GM12878 (cell line): ENCODE data around the gene WDR89. TPM values are rescaled to one million over a fixed set of nuclear protein-coding genes. Genes with fewer than 3 reads are reported as not detected.

Source experiments
- ATAC-seq: fragments of 200-7000 bp; cut with Tn5 transposase; 3 replicates; pipeline ENCODE4 v1.9.1; 2020; ENCODE audit warnings: mild to moderate bottlenecking, moderate library complexity
- BruUV-seq: library from RNA; stranded (reverse); fragments of 400-500 nt; replicated peaks from 2 replicates; lab custom pipeline; 2021; lab: Mats Ljungman, UMichigan
- CTCF ChIA-PET: fragments of 300-600 bp; sonication (Branson Sonifier 250); formaldehyde crosslinking; extraction: SDS; loops from one replicate; lab custom pipeline; 2021; ENCODE audit warnings: inconsistent platforms; lab: Yijun Ruan, JAX
- POLR2A ChIA-PET: fragments of 350-600 bp; formaldehyde crosslinking; extraction: SDS; loops from one replicate; lab custom pipeline; 2021; ENCODE audit warnings: inconsistent platforms; lab: Charles Lee
- RAD21 ChIA-PET: fragments of 300-600 bp; sonication (Branson Sonifier 250); formaldehyde crosslinking; loops from one replicate; lab custom pipeline; 2023; ENCODE audit warnings: antibody characterized with exemption; ENCODE audit not compliant: unreplicated experiment; lab: Charles Lee
- SMC1A ChIA-PET: fragments of 300-600 bp; sonication (Branson Sonifier 250); formaldehyde crosslinking; loops from one replicate; lab custom pipeline; 2023; ENCODE audit not compliant: unreplicated experiment, uncharacterized antibody; lab: Charles Lee
- DNase-seq: peaks from one replicate; pipeline ENCODE4 v3.0.0-alpha.2; 2011; ENCODE audit warnings: low read depth, low spot score
- FAIRE-seq: peaks from 3 replicates; lab custom pipeline; 2011; peaks lifted over from hg19 to GRCh38; lab: Jason Lieb, UNC
- H2AFZ ChIP-seq: 2 replicates; pipeline ENCODE4 v1.6.0; 2011; ENCODE audit warnings: low read depth, low read length, control low read depth; ENCODE audit not compliant: control insufficient read depth
- H3K27ac ChIP-seq: 2 replicates; pipeline ENCODE4 v1.5.1; 2011; ENCODE audit warnings: control low read depth; ENCODE audit not compliant: control insufficient read depth, insufficient read depth
- H3K27me3 ChIP-seq, 2 experiments: replicated peaks in 1 of 2; 2 replicates each; pipeline versions ENCODE4 v1.6.0 to v1.6.1; 2011; ENCODE audit warnings: low read length in 1 of 2; ENCODE audit not compliant: control insufficient read depth in 2 of 2, insufficient read depth in 2 of 2
- H3K36me3 ChIP-seq, 2 experiments: 2 replicates each; pipeline ENCODE4 v1.5.1; 2011; ENCODE audit warnings: low read length in 1 of 2; ENCODE audit not compliant: control insufficient read depth in 2 of 2, insufficient read depth in 2 of 2
- H3K4me1 ChIP-seq: 2 replicates; pipeline ENCODE4 v1.6.1; 2011; ENCODE audit warnings: mild to moderate bottlenecking, low read length, moderate library complexity, mixed read lengths; ENCODE audit not compliant: control insufficient read depth, insufficient read depth
- H3K4me2 ChIP-seq: 2 replicates; pipeline ENCODE4 v1.6.0; 2011; ENCODE audit warnings: control low read depth; ENCODE audit not compliant: control insufficient read depth, insufficient read depth
- H3K4me3 ChIP-seq: fragments of 200-600 bp; sonication (generic); 2 replicates; pipeline ENCODE4 v1.5.1; 2016
- H3K79me2 ChIP-seq: 2 replicates; pipeline ENCODE4 v1.6.0; 2011; ENCODE audit warnings: low read length; ENCODE audit not compliant: control insufficient read depth, insufficient read depth
- H3K9ac ChIP-seq: 2 replicates; pipeline ENCODE4 v1.8.0; 2011; ENCODE audit warnings: low read length, control low read depth, mixed read lengths; ENCODE audit not compliant: control insufficient read depth, insufficient read depth
- H3K9me3 ChIP-seq: replicated peaks from 3 replicates; pipeline ENCODE4 v1.5.1; 2011; ENCODE audit warnings: mild to moderate bottlenecking, low read length; ENCODE audit not compliant: control insufficient read depth, insufficient read depth
- H4K20me1 ChIP-seq: 2 replicates; pipeline ENCODE4 v1.6.0; 2011; ENCODE audit not compliant: control insufficient read depth, insufficient read depth
- BHLHE40 ChIP-seq, 2 experiments: fragments of 450-650 bp in 1 of 2; IDR thresholded peaks; 2 replicates each; pipeline ENCODE4 v1.6.1; 2011 to 2017; ENCODE audit warnings: low read depth in 2 of 2, borderline replicate concordance in 1 of 2, improper control_type of control experiment in 1 of 2, low read length in 1 of 2, mild to moderate bottlenecking in 1 of 2
- CBX3 ChIP-seq: fragments of 200-600 bp; sonication (generic); IDR thresholded peaks from 2 replicates; pipeline ENCODE4 v1.6.1; 2016; ENCODE audit warnings: low read depth, borderline replicate concordance
- EGR1 ChIP-seq, 2 experiments: IDR thresholded peaks; 1 replicate in 1 of 2; 2 replicates in 1 of 2; pipeline ENCODE4 v1.6.1; 2011 to 2012; ENCODE audit warnings: low read depth in 2 of 2, low read length in 2 of 2, borderline replicate concordance in 1 of 2, mild to moderate bottlenecking in 1 of 2, moderate library complexity in 1 of 2
- EZH2 ChIP-seq: IDR thresholded peaks from 2 replicates; pipeline ENCODE4 v1.6.1; 2012; ENCODE audit warnings: low read depth, mild to moderate bottlenecking, control low read depth, inconsistent platforms, low read length, borderline replicate concordance; ENCODE audit not compliant: control insufficient read depth
- MAX ChIP-seq: IDR thresholded peaks from 2 replicates; pipeline ENCODE4 v1.6.1; 2012; ENCODE audit warnings: low read depth, low read length, improper control_type of control experiment
- MTA3 ChIP-seq: IDR thresholded peaks from 2 replicates; pipeline ENCODE4 v1.6.1; 2012; ENCODE audit warnings: low read length, inconsistent platforms, borderline replicate concordance
- TBL1XR1 ChIP-seq: IDR thresholded peaks from 2 replicates; pipeline ENCODE4 v1.6.1; 2012; ENCODE audit warnings: low read depth, low read length, improper control_type of control experiment
- ZBTB40 ChIP-seq: fragments of 450-650 bp; IDR thresholded peaks from 2 replicates; pipeline ENCODE4 v1.6.1; 2016; ENCODE audit warnings: mild to moderate bottlenecking, moderate library complexity, borderline replicate concordance
- WGBS: methylation state at CpG from one replicate; pipeline ENCODE4 v1.1.6; 2016; ENCODE audit warnings: low lambda C conversion rate; ENCODE audit not compliant: insufficient replicate concordance, insufficient coverage; ENCODE audit errors: missing lambda C conversion rate; 5-methylcytosine and 5-hydroxymethylcytosine counted together
- in situ Hi-C: fragments of 300-500 bp; cut with MboI; formaldehyde crosslinking; loops from 9 replicates; pipeline ENCODE4 v1.14.3; 2018; ENCODE audit warnings: mixed read lengths
- intact Hi-C: fragments of 100-400 bp; cut with micrococcal nuclease; formaldehyde crosslinking; loops from one replicate; pipeline ENCODE4 v1.14.2; 2022; ENCODE audit not compliant: unreplicated experiment
- polyA plus RNA-seq, 11 experiments: library from polyadenylated mRNA; depleted of rRNA in 4 of 11; unstranded in 6 of 11; stranded (reverse) in 5 of 11; fragments of >200 nt; fragmentation: Nextera tagmentation in 4 of 11; fragmentation: Illumina TruSeq in 1 of 11; extraction: Ambion mirVana in 4 of 11; extraction: Trizol in 1 of 11; gene quantifications; 1 replicate in 1 of 11; 2 replicates in 10 of 11; pipeline versions ENCODE4 v1.2.1 to v1.2.3, GENCODE V29; 2011 to 2016; ENCODE audit warnings: inconsistent platforms in 2 of 11, missing spikeins in 2 of 11, low read depth in 1 of 11
- total RNA-seq, 4 experiments: library from RNA; depleted of rRNA in 3 of 4; stranded (reverse); fragments of >200 nt in 3 of 4; fragmentation: Illumina TruSeq in 1 of 4; extraction: Trizol in 1 of 4; gene quantifications; 2 replicates each; pipeline versions ENCODE4 v1.2.1 to v1.2.3, GENCODE V29; 2013 to 2021
- TF ChIP-seq, protein P1 (sequence below): fragments of 450-650 bp; formaldehyde crosslinking; IDR thresholded peaks from 2 replicates; pipeline ENCODE4 v1.4.0; 2020; ENCODE audit warnings: mild to moderate bottlenecking, moderate library complexity

Gene WDR89
- total and polyA plus RNA-seq, 10 of the 15 experiments (the other 5 are each of a cell fraction or from before 2014, with no cell fraction given) = 11.8 to 25.7 (median 17.5) TPM

DNA sequence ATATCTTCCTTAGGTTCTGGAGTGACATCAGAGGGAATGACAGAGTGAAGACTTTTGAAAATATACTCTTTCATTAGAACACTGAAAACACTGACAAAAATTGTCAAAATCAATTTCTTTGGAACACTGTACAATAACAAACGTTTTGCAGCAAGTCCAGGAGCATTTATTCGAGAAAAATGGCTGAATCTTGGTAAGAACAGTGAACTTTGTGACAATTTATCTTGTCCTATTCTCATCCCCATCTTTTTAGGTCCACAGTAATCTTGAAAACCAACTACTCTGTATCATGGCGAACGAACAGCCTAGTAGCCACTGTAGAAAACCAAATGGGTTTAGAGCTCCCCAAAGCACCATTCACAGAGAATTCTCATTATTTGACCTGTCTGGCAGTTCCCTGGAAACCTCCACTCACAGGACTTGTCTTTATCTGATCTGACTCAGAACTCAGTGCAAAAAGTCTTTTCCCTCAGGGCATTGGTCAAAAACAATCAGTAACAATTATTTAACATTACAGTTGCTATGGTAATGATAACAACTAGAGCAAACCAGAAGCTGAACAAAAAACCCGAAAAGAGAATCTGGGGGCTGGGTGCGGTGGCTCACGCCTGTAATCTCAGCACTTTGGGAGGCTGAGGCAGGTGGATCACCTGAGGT lies 78.2 kb downstream of the WDR89 start:
- no peaks in the 10 kb centered on the region for H3K79me2 ChIP-seq
- H3K9me3 ChIP-seq = no peaks in the 10 kb centered on the region; the same call in 2 of the 3 replicates
- H3K4me1 ChIP-seq = no peaks in the 10 kb centered on the region
- DNase-seq (no peak), FAIRE-seq (no peak), ATAC-seq (no peak)
- H3K9ac ChIP-seq = no peak overlapping the region
- no peak overlapping the region for H3K4me2 ChIP-seq
- RAD21 ChIA-PET = interaction anchor here (1.1 kb wide), 1 partner anchor 16 kb away, joined by 3 read pairs; no protein-coding TSS in a partner anchor
- H2AFZ ChIP-seq = no peak overlapping the region
- H3K27me3 ChIP-seq = no peaks in the 10 kb centered on the region
- H3K36me3 ChIP-seq = no peaks in the 10 kb centered on the region
- no peak overlapping the region for H3K27ac ChIP-seq
- H3K4me3 ChIP-seq = no peak overlapping the region
- no TSS peak for BruUV-seq
- no peak for TF ChIP-seq BHLHE40 (IDR thresholded peaks at IDR 0.05; ENCODE audit: borderline replicate concordance in 1 of 2, low read depth in 2 of 2, low read length in 1 of 2)
- no peak for TF ChIP-seq ZBTB40
- no peak for TF ChIP-seq EGR1 (IDR thresholded peaks at IDR 0.05; ENCODE audit: borderline replicate concordance in 1 of 2, low read depth in 2 of 2, low read length in 2 of 2)
- TF ChIP-seq MAX = no peak
- no peak for TF ChIP-seq MTA3
- no peak for TF ChIP-seq CBX3
- no peak for TF ChIP-seq TBL1XR1
- TF ChIP-seq, protein P1, sequence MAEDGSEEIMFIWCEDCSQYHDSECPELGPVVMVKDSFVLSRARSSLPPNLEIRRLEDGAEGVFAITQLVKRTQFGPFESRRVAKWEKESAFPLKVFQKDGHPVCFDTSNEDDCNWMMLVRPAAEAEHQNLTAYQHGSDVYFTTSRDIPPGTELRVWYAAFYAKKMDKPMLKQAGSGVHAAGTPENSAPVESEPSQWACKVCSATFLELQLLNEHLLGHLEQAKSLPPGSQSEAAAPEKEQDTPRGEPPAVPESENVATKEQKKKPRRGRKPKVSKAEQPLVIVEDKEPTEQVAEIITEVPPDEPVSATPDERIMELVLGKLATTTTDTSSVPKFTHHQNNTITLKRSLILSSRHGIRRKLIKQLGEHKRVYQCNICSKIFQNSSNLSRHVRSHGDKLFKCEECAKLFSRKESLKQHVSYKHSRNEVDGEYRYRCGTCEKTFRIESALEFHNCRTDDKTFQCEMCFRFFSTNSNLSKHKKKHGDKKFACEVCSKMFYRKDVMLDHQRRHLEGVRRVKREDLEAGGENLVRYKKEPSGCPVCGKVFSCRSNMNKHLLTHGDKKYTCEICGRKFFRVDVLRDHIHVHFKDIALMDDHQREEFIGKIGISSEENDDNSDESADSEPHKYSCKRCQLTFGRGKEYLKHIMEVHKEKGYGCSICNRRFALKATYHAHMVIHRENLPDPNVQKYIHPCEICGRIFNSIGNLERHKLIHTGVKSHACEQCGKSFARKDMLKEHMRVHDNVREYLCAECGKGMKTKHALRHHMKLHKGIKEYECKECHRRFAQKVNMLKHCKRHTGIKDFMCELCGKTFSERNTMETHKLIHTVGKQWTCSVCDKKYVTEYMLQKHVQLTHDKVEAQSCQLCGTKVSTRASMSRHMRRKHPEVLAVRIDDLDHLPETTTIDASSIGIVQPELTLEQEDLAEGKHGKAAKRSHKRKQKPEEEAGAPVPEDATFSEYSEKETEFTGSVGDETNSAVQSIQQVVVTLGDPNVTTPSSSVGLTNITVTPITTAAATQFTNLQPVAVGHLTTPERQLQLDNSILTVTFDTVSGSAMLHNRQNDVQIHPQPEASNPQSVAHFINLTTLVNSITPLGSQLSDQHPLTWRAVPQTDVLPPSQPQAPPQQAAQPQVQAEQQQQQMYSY = no peak
- TF ChIP-seq EZH2 = no peak
- 75% methylated on average over 7 of the region's 7 CpGs for WGBS
- intact Hi-C loops = no loop called here
- in situ Hi-C loops = loop anchor here (25.0 kb wide), 1 partner anchor 1401 kb away; no protein-coding TSS in a partner anchor
- POLR2A ChIA-PET = interaction anchor here (0.5 to 0.6 kb wide), 2 partner anchors 22 to 195 kb away, joined by 3 to 4 read pairs; no protein-coding TSS in a partner anchor
- no peaks in the 10 kb centered on the region for H4K20me1 ChIP-seq
- CTCF ChIA-PET = no interaction called here
- SMC1A ChIA-PET = interaction anchor here (0.8 kb wide), 1 partner anchor 8 kb away, joined by 5 read pairs; no protein-coding TSS in a partner anchor
